Endodermal cell (in vitro differentiated cells): ENCODE data around the gene TDP2. TPM values are rescaled to one million over a fixed set of nuclear protein-coding genes. Genes with fewer than 3 reads are reported as not detected.

ENCODE experiments used
- DNase-seq: peaks from one replicate; pipeline ENCODE4 v3.0.0-alpha.2; 2017
- H3K27ac ChIP-seq: 2 replicates; pipeline ENCODE4 v1.5.1; 2013; ENCODE audit warnings: mild to moderate bottlenecking, low read depth, low read length, moderate library complexity
- H3K27me3 ChIP-seq: 2 replicates; pipeline ENCODE4 v1.6.1; 2013; ENCODE audit warnings: mild to moderate bottlenecking, low read length, moderate library complexity; ENCODE audit not compliant: insufficient read depth, control insufficient read depth, poor library complexity, severe bottlenecking
- H3K36me3 ChIP-seq: 2 replicates; pipeline ENCODE4 v1.7.0; 2013; ENCODE audit warnings: mild to moderate bottlenecking, low read length, moderate library complexity; ENCODE audit not compliant: control insufficient read depth, insufficient read depth
- H3K4me1 ChIP-seq: one replicate; pipeline ENCODE4 v1.7.0; 2013; ENCODE audit warnings: low read length; ENCODE audit not compliant: control insufficient read depth, insufficient read depth
- H3K4me3 ChIP-seq: 2 replicates; pipeline ENCODE4 v1.5.1; 2013; ENCODE audit warnings: mild to moderate bottlenecking, low read length, moderate library complexity
- H3K9ac ChIP-seq: 2 replicates; pipeline ENCODE4 v1.6.1; 2013; ENCODE audit warnings: mild to moderate bottlenecking, low read length, moderate library complexity; ENCODE audit not compliant: poor library complexity, severe bottlenecking; ENCODE audit errors: extremely low read depth
- H3K9me3 ChIP-seq: 2 replicates; pipeline ENCODE4 v1.6.1; 2013; ENCODE audit warnings: mild to moderate bottlenecking, low read length, moderate library complexity; ENCODE audit not compliant: control insufficient read depth
- H3K27ac Mint-ChIP-seq: 2 replicates; pipeline ENCODE4 v1.8.0; 2020; ENCODE audit warnings: mixed read lengths
- H3K27me3 Mint-ChIP-seq: 2 replicates; pipeline ENCODE4 v1.8.0; 2021; ENCODE audit warnings: mild to moderate bottlenecking, mixed read lengths; ENCODE audit not compliant: insufficient read depth
- H3K36me3 Mint-ChIP-seq: 2 replicates; pipeline ENCODE4 v1.8.0; 2020; ENCODE audit warnings: low read depth, mixed read lengths
- H3K4me1 Mint-ChIP-seq: 2 replicates; pipeline ENCODE4 v1.8.0; 2020; ENCODE audit warnings: mixed read lengths
- H3K4me3 Mint-ChIP-seq: 2 replicates; pipeline ENCODE4 v1.8.0; 2020; ENCODE audit warnings: mild to moderate bottlenecking, moderate library complexity, mixed read lengths
- H3K9me3 Mint-ChIP-seq: 2 replicates; pipeline ENCODE4 v1.8.0; 2020; ENCODE audit warnings: mild to moderate bottlenecking, mixed read lengths
- CTCF ChIP-seq: fragments of 200-600 bp; sonication (generic); conservative IDR thresholded peaks from 2 replicates; pipeline ENCODE4 v1.5.0; 2021; ENCODE audit warnings: antibody characterized with exemption, mild to moderate bottlenecking
- WGBS, 2 experiments: methylation state at CpG; one replicate each; pipeline versions ENCODE4 v1.1.5 to v1.1.7; 2013; ENCODE audit warnings: missing lambda C conversion rate in 2 of 2, mixed read lengths in 1 of 2; ENCODE audit not compliant: insufficient coverage in 1 of 2, insufficient read length in 1 of 2; 5-methylcytosine and 5-hydroxymethylcytosine counted together
- total RNA-seq, 2 donors: library from RNA; stranded (reverse); fragmentation: NEBNext Ultra II Directional in 1 of 2; extraction: Animal tissue kit (Norgen Biotek cat#: 25700) in 1 of 2; gene quantifications; 2 replicates in 1 of 2; 3 replicates in 1 of 2; pipeline ENCODE4 v1.2.1, GENCODE V29; 2021

The TDP2 gene
- total RNA-seq, 2 donors from 2014 or later, result 53.0 to 54.2 TPM

GRCh38 chr6:24709014-24709711, 42.5 kb upstream of the TDP2 start:
- Mint-ChIP-seq H3K4me3 (no peak overlapping the region), H3K4me1 (peaks cover 7% of the 10 kb centered on the region), H3K9me3 (no peaks in the 10 kb centered on the region), H3K27me3 (no peaks in the 10 kb centered on the region), H3K27ac (no peak overlapping the region), H3K36me3 (peaks cover 83% of the 10 kb centered on the region)
- H3K4me1 ChIP-seq, result no peaks in the 10 kb centered on the region
- no peaks in the 10 kb centered on the region for H3K27me3 ChIP-seq
- no peaks in the 10 kb centered on the region for H3K9me3 ChIP-seq
- TF ChIP-seq CTCF, result no peak
- no peak for DNase-seq
- no peak overlapping the region for H3K9ac ChIP-seq
- H3K36me3 ChIP-seq, result peaks cover 98% of the 10 kb centered on the region
- no peak overlapping the region for H3K4me3 ChIP-seq
- no peak overlapping the region for H3K27ac ChIP-seq
- WGBS, 2 experiments, result 98% methylated on average over 4 of the region's 4 CpGs; no CpG with 5 or more reads in 1 of the 2 experiments

- peaks cover 9% of the 10 kb centered on the region for H3K4me1 Mint-ChIP-seq
- H3K27ac Mint-ChIP-seq, result no peak overlapping the region
- no peak for DNase-seq
- H3K27ac ChIP-seq, result no peak overlapping the region
- no peak overlapping the region for H3K9ac ChIP-seq
- TF ChIP-seq CTCF, result no peak
- 91 to 97% methylated on average over 1 to 3 of the region's 3 CpGs for WGBS, 2 experiments
- H3K4me1 ChIP-seq, result no peaks in the 10 kb centered on the region
- H3K4me3 Mint-ChIP-seq, result no peak overlapping the region
- no peaks in the 10 kb centered on the region for H3K27me3 Mint-ChIP-seq
- no peaks in the 10 kb centered on the region for H3K27me3 ChIP-seq
- H3K9me3 Mint-ChIP-seq, result no peaks in the 10 kb centered on the region
- peaks cover 98% of the 10 kb centered on the region for H3K36me3 ChIP-seq
- no peaks in the 10 kb centered on the region for H3K9me3 ChIP-seq
- peaks cover 83% of the 10 kb centered on the region for H3K36me3 Mint-ChIP-seq
- H3K4me3 ChIP-seq, result no peak overlapping the region
Observed at GRCh38 chr6:24708612-24709011, 41.9 kb upstream of the TDP2 start.

GRCh38 chr6:24704468-24704867, 37.8 kb upstream of the TDP2 start:
- no peak for DNase-seq
- H3K27me3 Mint-ChIP-seq, result no peaks in the 10 kb centered on the region
- no peak overlapping the region for H3K4me3 Mint-ChIP-seq
- H3K27ac ChIP-seq, result no peak overlapping the region
- TF ChIP-seq CTCF, result no peak
- H3K4me3 ChIP-seq, result no peak overlapping the region
- H3K36me3 Mint-ChIP-seq, result peaks cover 65% of the 10 kb centered on the region
- no peaks in the 10 kb centered on the region for H3K4me1 ChIP-seq
- peaks cover 75% of the 10 kb centered on the region for H3K36me3 ChIP-seq
- no peaks in the 10 kb centered on the region for H3K9me3 Mint-ChIP-seq
- H3K4me1 Mint-ChIP-seq, result peaks cover 26% of the 10 kb centered on the region
- H3K9me3 ChIP-seq, result no peaks in the 10 kb centered on the region
- no peaks in the 10 kb centered on the region for H3K27me3 ChIP-seq
- H3K27ac Mint-ChIP-seq, result no peak overlapping the region
- no peak overlapping the region for H3K9ac ChIP-seq
